RKO (cell line): ENCODE results near the gene KCNIP4.

Experiments used
- DNase-seq: peaks from one replicate; pipeline ENCODE4 v3.0.0-alpha.2; 2016; ENCODE audit warnings: low spot score

Gene KCNIP4

GRCh38 chr4:21685911-21686310 is 262.7 kb downstream of the KCNIP4 start:
- DNase-seq: no peak

DNA sequence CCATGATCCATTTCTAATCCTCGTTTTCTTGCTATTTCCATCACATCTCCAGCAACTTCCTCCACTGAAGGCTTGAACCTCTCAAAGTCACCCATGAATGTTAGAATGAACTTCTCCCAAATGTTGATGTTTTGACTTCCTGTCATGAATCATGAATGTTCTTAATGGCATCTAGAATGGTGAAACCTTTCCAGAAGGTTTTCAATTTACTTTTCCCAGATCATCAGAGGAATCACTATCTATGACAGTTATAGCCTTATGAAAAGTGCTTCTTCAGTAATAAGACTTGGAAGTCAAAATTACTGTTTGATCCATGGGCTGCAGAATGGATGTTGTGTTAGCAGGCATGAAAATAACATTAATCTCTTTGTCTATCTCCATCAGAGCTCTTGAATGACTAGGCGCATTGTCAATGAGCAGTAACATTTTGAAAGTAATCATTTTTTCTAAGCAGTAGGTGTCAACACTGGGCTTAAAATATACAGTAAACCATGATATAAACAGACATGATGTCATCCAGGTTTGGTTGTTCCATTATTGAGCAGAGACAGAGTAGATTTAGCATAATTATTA is 268.2 kb downstream of the KCNIP4 start:
- no peak for DNase-seq

- no peak for DNase-seq
These were observed 269.9 kb downstream of the KCNIP4 start for GRCh38 chr4:21678711-21679110.

DNA sequence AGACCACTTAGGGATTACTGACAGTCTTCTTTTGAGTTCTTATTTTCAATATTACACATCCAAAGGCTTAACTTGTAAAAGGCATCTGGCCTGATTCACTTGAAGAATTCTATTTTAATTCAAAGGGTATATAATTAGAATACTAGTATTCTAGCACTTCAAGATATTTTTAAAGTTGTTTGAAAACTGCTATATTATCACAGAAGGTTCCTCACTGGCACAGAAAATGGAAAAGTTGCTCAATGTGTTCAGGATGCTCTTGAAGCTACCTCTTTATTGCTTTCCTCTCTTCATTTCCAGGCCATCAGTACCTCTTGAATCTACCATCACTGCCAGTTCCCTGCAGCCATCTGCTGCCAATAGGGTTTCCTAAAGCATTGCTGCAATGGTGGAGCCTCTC is 271.4 kb downstream of the KCNIP4 start:
- no peak for DNase-seq

GRCh38 chr4:21664355-21664754 is 284.2 kb downstream of the KCNIP4 start:
- DNase-seq: no peak

DNA sequence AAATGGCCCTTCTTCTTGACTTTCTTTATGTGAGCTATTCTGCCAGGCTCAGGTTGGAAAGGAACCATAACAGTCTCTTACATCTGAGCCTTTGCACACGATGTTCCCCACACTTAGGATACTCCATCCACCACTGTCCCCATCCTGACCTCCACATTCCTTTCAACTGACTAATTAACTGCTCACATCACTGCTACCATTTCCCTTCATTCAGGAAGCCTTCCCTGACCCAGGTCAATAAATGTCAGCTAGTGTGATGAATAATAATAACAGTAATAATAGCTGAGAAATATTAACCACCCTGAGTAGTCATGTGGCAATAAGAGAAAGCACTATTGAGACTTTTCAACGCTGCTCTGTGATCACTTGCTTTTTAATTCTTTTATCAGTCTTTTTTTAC is 291.7 kb downstream of the KCNIP4 start:
- DNase-seq: peak; percentile 30

DNA sequence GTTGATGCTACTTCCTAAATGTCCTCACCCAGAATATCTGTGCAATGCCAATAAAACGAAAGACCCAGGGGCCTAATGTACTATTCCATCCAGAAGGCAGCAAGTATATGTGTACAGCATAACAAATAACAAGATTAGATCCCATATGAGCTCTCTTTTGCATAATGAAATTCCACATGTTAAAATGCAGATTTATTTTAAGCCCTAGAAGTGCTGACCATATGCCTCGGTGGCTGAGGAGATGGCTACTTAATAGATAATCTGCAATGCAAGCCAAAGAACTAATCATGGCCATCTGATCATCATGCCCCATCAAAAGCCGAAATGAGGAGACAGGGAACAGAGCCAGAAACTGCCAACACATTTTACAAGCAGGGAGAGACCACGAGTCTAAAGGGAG is 293.5 kb downstream of the KCNIP4 start:
- no peak for DNase-seq

GRCh38 chr4:21652508-21653231 is 295.9 kb downstream of the KCNIP4 start:
- DNase-seq: no peak

- DNase-seq: no peak
These were observed 299.0 kb downstream of the KCNIP4 start for GRCh38 chr4:21649391-21650090.

- DNase-seq: no peak
These were observed 302.8 kb downstream of the KCNIP4 start for GRCh38 chr4:21645776-21646175.

GRCh38 chr4:21641696-21642095 is 306.9 kb downstream of the KCNIP4 start:
- no peak for DNase-seq

DNA sequence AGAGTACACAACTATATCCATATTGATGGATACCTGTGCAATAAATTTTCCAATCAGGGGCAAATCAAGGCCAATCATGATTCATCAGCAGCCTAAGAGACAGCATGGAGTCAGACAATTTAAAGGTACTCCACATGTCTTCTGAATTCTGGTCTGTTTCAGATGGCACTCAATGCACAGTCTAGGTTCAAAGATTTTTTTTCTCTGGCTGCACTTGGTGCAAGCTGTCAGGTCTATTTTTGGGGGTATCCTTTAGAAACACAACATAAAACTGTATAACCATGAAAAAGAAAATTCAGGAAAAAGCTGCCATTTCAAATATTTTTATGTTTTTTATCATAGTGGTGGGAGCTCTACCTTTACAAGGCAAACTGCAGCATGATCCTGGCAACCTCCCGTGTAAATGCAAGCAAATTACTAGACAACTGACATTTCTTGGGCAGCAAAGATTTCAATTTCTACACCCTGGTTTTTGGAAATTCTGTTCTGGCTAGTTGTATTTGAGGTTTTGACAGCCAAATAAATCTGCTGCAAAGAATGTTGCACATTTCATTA is 310.3 kb downstream of the KCNIP4 start:
- no peak for DNase-seq

DNA sequence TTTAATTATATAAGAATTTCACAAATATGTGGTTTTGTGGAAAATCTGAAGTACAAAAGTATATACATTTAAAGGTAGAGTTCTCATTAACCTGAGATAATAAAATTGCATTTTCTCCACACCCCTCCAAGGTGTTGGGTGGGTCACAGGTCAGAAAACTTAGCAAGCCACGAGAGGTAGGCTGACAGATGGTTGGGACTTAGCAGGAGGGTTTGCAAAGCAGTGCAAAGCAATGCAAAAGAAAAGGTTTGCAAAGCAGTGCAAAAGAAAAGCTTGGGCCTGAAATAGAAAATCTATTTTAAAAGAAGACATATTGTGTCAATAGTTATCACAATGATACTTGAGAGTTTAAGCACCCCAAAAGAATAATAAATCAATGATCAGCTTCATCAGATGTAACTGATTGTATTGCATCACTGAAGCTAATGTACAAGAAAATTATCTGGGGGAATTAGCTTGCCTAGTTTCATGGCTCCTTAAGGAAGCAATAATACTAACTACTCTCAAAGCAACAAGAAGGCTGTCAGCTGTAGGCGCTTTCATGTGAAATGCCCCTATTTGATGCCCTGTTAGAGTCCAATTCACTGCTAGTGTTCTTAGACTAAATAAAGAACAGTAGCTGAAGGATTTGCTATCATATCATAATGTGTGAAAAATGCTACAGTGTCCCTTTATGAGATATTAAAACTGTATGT is 319.5 kb downstream of the KCNIP4 start:
- DNase-seq: no peak

DNA sequence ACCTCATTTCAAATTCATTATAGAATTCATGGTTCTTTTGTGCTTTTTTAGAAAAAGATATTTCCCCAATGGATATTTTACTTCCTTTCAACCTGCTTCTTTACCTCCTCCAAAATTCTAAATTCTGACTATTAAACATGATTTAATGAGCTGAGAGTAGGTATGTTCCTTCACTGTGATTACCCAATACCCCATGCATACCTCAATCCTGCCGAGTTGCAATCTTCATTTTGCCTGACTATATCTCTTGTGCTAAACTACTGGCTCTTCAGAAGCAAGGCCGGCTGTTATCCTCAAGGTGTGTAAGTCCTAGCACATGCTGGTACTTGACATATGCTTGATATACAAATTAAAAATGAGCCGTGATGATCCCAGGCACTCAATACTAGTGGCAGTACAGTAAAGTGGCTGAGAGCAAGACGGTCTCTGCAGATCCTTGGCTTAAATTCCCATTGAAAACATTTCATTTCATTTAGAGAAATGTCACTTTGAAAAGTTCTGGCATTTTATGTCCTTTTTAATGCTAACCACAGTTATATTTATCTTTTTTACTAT is 320.4 kb downstream of the KCNIP4 start:
- DNase-seq: no peak

GRCh38 chr4:21625447-21625846 is 323.1 kb downstream of the KCNIP4 start:
- no peak for DNase-seq

GRCh38 chr4:21605006-21605405 is 343.6 kb downstream of the KCNIP4 start:
- DNase-seq: no peak

- no peak for DNase-seq
These were observed 352.1 kb downstream of the KCNIP4 start for GRCh38 chr4:21596521-21596920.

DNA sequence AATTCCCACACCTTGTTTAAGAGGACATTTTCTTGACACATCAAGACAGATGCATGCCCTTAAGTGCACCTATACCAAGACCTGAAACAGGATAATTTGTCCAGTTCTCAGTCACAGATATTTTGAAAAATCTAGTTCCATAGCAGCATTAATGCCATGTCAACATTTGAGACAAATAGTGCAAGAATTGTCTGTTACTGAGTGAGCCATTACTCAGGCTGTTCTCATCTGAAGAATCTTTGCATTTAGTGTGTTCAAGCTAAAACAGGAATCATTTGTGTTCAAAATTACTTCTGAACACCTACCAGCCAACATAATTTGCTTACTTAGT is 354.9 kb downstream of the KCNIP4 start:
- DNase-seq: no peak

DNA sequence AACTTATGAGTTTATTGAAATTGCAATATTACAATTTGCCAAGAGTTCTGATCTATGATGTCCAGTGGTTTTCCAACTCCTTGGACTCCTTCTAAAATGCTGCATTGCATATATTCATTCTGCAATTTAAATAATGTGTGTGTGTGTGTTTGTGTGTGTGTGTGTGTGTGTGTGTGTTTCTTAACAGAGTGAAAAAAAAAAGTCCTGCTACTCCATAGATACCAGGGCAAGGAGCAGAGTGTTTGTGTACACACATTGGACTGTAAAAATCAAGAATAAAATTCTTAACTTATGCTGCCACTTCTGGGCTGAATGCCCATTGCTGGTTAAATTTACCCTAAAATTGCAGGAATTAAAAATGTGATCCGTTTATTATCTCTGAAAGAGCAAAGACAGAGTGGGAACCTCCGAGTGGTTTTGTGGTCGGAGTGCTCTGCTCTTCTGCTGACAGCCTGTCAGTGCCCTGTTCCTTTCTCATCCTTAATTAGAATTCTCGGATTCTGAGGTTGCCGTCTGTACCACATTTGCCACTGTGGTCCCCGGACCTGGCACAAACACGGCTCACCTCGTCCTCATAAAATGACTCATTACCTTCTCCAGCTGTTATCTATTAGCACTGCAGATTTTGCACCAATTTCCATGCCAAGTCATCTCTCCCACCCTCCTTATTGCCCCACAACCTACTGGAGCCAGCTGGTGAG is 355.5 kb downstream of the KCNIP4 start:
- no peak for DNase-seq

- DNase-seq: no peak
These were observed 371.5 kb downstream of the KCNIP4 start for GRCh38 chr4:21577056-21577455.

DNA sequence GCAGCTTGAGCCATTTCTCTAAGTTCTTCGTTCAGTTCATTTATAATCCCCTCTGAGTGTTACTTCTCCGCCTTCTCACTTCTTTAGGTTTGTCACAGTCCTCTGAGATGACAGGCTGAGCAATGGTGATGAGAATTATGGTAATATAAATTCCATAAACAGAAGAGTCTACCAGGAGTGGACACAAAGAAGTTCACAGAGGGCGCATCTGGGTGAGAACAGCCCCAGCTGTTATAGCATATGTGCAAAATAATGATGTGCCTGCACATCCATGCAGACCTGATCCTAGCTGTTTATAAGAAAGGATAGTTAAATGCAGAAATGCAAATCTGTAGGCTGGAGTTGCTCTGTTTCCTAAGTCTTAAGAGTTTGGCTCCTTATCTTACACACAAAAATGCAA is 377.5 kb downstream of the KCNIP4 start:
- no peak for DNase-seq

- DNase-seq: no peak
These were observed 378.9 kb downstream of the KCNIP4 start for GRCh38 chr4:21569638-21570037.
